ENCODE measurements around the gene PCED1A.

Gene PCED1A, protein sequence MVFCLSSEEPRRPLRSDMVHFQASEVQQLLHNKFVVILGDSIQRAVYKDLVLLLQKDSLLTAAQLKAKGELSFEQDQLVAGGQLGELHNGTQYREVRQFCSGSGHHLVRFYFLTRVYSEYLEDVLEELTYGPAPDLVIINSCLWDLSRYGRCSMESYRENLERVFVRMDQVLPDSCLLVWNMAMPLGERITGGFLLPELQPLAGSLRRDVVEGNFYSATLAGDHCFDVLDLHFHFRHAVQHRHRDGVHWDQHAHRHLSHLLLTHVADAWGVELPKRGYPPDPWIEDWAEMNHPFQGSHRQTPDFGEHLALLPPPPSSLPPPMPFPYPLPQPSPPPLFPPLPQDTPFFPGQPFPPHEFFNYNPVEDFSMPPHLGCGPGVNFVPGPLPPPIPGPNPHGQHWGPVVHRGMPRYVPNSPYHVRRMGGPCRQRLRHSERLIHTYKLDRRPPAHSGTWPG

DNA sequence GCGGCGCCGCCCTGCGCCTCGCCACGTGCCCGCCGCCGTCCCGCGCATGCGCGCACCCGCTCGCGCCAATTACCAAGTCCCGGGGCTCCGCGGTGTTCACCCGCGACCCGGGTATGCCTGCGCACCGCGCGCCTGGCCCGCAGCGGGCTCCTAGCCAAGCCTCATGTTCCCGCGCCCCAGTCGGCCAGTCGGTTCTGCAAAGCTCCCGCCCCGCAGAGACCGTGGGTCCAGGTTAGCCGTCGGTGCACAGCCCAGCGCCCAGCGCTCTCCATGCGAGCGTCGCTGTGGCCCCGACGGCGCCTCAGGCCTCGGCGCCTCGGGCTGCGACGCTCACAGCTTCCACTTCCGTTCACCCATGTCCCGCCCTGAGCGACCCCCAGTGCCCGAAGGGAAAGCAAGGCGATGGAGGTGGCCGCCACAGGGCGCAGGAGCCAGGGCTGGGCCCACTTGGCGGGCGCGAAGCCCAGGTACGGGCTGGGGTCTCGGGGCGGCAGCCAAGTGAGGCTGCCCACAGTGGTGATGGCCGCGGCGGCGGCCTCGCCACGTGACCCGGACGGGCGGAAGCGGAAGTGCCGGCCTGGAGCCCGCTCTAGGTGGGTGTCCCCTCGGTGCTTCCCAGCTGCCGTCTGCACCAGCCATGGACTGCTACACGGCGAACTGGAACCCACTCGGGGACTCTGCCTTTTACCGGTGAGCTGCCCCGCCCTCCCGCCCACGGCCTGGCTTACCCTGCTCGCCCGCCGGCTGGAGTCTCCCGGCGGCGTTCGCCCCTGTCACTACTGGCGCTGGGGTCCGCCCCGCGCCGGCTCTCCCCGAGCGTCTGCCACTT is at the start of gene PCED1A, which contains the start of gene VPS16:
Gene PCED1A, minus strand, starts transcription at position 518 of the 829 bp plus-strand sequence. CDS start 743 bp downstream, outside the sequence.
Gene VPS16, plus strand, starts transcription at position 608 of the 829 bp plus-strand sequence. Its CDS starts 30 bp downstream, at position 638.
- peak; percentile 83 to 85 for DNase-seq

DNA sequence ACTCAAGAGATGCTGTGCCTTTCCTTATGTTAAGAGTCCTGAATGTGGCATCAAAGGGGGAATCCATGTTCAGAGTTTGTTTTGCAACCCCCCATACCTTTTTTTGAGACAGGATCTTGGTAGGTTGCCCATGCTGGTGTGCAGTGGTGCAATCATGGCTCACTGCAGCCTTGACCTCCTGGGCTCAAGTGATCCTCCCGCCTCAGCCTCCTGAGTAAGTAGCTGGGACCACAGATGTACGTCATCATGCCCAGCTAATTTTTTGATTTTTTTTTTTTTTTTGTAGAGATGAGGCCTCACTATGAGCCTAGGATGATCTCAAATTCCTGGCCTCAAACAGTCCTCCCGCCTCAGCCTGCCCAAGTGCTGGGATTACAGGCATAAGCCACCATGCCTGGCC is 49.3 kb upstream of the PCED1A start:
- DNase-seq: no peak

DNA sequence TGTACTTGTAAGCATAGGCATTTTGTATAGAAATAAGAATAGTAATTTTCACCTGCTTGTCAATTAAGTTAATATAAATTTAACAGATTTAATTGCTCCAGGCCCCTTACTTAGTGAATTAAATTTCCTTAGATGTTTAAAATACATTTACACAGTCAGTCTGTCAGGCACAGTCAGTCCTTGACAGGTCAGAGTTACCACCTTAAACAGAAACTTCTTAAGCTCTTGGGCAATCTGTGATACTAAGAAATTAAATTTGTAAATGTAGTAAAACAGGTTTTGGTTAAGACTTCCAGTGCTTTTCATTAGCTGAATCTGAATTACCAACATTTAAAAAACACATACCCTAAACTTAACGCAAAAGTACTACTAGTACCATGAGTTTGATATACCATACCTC is 48.8 kb upstream of the PCED1A start:
- no peak for DNase-seq

DNA sequence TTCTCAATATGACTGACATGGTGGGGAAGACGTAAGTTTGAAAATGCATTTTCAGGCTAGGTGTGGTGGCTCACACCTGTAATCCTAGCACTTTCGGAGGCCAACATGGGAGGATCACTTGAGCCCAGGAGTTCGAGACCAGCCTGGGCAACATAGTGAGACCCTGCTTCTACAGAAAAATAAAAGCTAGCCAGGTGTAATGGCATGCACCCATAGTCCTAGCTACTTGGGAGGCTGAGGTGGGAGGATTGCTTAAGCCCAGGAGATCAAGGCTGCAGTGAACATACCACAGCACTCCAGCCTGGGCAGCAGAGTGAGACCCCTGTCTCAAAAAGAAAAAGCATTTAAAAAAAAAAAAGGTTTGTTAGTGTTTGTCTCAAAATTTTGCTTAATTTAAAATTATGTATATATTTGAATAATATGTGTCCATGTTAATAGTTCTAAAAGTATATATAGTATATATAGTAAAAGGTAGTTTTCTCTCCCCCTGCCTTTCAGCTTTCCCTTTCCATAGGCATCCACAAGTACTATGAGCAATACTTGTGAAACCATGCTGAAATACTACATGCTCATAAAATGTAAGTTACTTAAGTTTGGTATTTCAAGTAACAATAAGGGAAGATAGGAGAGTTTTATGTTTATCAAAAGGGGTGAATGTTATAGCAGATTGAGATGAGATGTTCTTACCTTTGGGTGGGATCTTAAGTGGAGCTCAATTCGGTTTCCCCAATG is 47.9 kb upstream of the PCED1A start:
- DNase-seq: peak; percentile 54 to 83

DNA sequence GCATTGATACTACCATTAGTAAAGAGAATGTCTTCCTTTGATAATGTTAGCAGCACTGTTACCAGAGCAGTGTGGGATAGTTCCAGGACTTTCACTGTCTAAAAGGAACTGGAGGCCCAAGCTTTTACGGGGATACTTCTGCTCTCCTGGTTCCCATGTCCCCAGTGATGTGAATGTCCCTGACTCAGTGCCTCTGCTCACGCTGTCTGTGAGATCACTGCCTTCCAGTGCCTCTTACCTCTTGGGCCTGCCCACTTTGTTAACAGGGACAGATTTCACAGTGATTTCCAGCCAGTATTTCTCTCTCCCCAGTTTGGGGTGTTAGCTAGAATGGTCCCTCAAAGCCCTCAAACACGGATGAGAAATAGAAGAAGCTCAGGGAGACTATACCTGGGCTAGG is 47.3 kb upstream of the PCED1A start:
- DNase-seq: peak; percentile 49 to 91

DNA sequence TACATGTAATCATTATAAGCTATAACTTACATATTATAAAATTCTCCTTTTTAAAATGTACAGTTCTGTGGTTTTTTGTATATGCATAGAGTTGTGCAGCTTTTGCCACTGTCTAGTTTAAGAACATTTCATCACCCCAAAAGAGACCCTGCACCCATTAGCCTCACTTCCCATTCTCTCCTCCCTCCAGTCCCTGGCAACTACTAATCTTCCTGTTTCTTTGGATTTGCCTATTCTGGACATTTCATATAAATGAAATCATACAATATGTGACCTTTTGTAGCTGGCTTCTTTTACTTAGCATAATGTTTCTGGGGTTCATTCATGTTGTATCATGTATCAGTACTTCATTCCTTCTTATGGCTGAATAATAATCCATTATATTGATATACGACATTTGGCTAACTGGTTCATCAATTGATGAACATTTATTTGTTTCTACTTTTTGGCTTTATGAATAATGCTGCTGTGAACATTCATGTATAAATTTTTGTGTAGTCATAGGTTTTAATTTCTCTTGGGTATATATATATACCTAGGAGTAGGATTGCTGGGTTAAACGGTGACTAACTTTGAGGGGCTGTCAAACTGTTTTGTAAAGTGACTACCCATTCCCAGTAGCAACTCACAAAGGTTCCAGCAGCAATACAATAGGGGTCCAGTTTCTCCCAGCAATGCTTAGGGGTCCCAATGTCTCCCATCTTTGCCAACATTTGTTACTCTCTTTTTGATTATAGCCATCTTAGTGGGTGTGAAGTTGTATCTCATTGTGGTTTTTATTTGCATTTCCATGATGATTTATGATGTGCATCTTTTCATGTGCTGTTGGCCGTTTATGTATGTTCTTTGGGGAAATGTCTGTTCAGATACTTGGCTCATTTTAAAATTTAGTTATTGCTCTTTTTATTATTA is 43.5 kb upstream of the PCED1A start:
- peak; percentile 53 to 74 for DNase-seq

DNA sequence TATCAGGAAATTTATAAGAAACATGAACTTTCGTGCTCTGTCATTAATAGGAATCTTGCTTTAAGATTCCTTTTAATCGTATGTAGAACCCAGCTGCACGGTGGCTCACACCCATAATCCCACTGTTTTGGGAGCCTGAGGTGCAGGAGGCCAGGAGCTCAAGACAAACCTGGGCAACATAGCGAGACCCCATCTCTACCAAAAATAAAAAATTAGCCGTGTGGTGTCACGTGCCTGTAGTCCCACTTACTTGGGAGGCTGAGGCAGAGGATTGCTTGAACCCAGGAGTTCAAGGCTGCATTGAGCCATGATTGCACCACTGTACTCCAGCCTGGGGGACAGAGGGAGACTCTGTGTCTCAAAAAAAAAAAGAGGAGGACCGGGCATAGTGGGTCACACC is 40.2 kb upstream of the PCED1A start:
- DNase-seq: no peak

DNA sequence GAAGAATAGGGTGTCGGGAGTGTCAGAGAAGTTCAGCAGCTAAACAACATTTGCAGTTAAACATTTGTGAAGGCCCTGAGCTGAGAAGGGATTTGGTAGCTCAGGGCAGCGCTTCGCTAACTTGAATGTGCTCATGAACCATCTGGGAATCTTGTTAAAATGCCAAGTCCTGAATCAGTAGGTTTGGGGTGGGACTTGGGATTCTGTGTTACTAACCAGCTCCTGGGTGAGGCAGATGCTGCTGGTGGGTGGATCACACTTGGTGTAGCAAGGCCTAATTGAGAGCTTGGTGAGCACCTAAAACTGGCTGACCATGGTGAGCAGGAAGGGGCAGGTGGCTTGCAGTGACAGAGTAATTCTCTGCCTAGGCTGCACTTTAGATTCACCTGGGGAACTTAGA is 38.7 kb upstream of the PCED1A start:
- no peak for DNase-seq

DNA sequence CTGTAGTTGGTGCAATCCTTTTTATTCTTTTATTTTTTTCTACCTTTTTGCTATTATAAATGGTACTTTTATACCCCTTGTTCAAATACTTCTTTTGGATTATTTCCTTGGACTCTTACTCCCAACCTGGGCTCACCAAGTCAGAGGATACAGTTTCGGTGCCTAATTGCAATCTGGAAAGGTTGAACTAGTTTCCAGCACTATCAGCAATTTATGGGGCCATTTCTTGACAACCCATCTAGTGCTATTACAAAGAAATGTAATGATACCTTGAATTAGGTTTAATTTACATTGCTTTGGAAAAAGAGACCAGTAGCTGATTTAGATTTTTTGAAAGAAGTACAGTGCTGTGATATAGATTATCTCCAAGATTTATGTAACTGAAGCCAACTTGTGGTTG is 38.1 kb upstream of the PCED1A start:
- DNase-seq: no peak

DNA sequence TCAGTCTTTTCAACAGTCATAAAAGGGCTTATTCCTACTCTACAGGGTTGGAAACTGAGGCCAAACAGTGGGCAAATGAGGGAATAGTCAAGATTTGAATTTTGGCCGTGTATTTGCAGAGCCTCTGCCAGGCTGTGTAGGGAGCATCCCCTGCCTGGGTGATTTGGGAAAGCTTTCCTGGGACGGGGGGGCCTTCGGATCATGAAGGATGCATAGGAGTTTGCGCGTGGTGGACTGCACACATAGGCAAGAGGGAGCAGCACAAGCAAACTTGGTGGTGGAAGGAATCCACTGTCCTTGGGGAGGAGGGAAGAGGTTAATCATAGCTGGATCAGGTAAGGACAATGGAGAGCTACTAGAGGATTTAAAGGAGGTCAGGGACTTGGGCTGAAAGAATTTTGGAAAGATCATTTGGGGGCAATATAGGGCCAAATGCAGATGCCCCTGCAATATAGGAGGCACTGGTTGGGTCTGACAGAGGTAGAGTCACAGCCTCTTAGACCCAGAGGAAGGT is 35.3 kb upstream of the PCED1A start:
- no peak for DNase-seq

DNA sequence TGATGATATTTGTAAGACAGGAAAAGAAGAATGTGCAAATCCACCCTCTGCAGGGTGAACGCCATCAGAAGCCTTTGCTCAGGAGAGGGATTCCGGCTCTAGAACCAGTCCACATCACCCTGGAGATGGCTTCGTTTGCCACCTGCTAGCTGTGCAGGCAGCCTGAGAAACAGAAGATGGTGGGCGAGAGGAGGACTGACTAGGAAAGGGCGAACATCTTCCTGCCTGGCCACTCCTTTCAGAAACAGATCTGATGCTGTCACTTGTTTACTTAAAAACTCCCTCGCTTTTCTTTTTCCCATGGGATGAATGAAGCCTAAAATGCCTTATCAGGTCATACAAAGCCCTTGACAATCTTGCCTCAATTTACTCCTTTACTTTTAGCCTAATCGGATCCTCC is 34.0 kb upstream of the PCED1A start:
- DNase-seq: no peak

DNA sequence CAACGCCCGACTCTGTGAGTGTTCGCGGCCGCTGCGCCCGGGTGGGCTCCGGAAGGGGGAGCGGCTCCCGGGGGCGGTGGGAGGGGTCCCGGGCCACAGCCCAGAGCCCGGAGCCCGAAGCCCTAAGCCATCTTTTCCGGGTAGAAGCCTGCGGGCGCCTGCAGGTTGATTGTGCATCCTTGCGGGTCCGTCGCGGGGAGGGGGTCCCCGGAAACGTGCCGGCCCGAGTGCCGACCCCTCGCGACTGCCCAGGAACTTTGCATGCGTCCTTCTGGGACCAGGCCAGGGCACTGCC is 33.2 kb upstream of the PCED1A start:
- peak; percentile 51 to 64 for DNase-seq

DNA sequence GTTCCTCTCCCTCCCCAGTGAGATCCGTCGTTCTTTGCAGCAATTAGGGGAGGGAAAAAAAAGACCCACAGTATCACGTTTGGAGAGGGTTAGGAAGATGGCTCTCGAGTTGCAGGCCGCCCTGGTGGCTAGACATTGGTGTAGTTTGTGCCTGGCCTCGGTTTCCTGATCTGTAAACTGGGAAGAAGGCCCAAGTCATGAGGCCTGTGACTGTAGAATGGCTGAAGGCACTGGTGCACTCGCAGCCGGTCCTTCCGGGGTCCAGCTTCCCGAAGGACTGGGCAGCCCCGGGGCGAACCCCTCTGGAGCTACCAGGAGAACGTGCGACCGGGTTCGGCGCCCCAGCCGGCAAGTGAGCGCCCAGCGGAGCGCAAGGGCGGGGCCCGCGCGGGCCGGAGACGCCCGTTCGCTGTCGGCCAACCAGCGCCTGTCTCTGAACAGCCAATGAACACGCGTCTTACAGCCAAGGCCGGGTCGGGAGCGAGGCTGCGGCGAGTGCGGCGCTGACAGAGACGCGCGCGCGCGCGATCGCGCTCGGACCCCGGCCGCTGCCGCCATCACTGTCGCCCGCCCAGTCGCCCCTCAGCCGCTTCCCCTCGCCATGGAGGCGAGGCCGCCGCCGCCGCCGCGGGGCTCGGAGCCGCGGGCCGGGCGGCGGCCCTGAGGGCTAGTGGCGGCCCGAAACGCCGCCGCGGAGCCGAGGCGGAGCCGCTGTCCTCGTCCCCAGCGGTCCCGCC is 32.7 kb upstream of the PCED1A start, which contains the start of gene PTPRA:
Gene PTPRA, plus strand, starts transcription at position 472 of the 737 bp plus-strand sequence. CDS start 90,797 bp downstream, outside the sequence.
- DNase-seq: peak; percentile 92

DNA sequence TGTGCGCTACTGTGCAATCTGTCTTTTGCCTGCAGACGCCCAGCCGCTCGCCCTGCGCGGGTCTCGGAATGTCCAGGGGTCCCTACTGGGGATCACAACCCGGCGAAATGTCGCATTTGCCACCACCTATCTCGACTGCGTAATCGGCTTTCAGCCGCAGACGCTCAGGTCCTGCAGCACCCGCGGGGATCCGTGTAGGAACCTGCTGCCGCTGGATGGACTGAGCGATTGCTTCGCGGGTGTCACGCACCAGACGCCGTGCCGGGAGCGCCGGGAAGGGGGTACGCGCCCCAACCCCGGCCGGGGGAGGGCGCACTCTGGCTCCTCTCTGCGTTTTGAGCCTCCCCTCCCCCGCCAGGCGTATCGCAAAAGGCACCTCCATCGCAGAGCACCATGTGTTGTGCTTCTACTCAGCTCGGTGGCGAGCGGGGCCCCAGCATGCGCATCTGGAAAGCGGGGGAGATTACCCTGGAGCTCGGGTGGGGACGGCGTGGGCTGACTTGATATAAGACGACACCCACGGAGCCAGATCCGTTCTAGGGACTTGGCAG is 32.1 kb upstream of the PCED1A start:
- DNase-seq: peak; percentile 54 to 59

DNA sequence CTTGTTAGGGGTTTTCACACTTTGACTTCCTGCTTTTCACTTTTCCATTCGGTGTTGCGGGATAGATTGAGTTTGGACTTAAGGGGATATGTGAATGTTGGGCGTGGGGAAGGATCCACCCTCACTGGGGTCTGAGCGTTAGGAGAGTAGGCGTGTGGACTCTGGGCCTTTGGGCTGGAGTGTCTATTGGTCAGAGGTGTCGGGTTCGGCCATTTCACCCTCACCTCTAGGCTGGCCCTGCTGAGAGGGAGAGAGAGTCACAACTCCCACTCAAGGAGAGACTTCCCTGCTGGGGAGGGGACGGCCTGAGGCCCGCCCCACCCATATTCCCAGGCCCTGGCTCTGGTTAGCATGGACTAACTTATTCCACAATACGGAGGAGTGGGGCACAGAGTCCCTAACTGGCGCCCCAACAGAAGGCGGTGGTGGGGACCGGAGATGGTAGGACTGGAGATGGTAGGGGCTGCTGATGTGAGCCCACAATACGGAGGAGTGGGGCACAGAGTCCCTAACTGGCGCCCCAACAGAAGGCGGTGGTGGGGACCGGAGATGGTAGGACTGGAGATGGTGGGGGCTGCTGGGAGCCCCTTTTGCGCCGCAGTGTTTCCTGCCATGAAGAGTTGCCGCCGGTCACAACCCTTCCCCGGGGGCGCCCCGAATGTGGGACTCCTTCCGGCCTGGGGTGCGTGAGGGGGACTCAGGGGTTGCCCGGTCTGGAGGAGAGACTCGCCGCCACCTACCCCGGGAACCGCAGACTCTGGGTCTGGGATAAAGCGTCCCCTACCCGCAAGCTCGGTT is 31.4 kb upstream of the PCED1A start:
- DNase-seq: peak in 1 of 2 donors; percentile 68

DNA sequence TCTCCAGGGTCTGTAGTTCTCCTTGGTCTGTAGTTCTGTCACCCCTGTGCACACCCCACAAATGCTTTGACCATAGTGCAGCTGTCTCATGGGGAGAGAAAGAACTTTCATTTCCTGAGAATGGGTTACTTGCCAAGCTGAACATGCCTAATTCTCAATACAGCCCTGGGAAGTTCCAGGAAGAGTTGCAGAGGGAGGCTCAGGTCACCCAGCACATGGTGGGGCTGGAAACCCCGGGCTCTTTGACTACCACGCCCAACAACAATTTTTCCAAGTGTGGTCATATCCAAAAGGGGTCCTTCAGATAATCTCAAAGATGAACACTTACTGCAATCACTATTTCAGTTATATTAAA is 30.6 kb upstream of the PCED1A start:
- peak; percentile 83 to 92 for DNase-seq

DNA sequence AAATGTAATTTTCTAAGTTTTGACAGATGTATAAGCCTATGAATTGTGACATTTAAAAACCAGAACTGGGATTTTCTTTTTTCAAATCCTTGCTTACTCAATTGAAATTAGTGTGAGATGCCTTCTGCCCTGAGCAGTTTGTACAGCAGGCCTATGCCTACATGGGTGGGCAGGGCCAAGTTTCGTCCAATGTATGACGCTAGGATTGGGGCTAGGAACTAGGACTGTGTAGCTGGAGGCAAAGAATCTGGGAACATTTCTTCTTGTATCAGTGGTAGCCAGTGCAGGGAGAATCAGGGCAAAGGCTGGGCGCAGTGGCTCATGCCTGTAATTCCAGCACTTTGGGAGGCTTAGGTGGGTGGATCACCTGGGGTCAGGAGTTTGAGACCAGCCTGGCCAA is 28.9 kb upstream of the PCED1A start:
- no peak for DNase-seq

DNA sequence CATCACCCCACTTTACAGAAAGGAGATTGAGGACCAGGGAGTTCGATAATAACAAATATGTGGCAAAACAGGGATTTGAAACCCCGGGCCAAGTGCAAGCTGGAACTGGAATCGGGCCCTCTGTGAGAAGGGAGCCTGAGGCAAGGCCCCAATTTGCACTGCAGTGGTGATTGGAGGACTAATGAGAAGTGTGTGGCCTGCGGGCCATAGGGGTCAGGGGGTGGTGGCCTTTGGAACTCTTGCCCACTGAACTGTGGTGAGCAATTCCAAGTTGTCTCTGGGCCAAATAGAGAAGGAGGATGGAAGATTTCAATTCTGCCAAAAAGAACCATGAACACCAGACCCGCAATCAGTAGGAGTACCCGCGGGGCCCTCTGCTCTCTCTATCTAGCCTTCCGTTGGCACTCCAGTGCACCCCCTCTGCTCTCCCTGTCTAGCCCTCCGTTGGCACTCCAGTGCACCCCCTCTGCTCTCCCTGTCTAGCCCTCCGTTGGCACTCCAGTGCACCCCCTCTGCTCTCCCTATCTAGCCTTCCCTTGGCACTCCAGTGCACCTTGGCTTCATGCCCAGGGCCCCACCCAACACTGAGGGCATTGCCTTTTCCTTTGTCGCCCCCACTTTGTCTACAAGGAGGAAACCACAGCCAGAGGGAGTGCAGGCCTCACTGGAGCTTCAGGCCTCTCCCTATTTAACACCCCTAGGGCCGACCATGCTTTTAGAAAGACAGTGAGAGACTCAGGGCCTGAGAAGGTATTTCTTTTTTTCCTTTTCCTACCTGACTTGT is 26.8 kb upstream of the PCED1A start:
- DNase-seq: no peak

DNA sequence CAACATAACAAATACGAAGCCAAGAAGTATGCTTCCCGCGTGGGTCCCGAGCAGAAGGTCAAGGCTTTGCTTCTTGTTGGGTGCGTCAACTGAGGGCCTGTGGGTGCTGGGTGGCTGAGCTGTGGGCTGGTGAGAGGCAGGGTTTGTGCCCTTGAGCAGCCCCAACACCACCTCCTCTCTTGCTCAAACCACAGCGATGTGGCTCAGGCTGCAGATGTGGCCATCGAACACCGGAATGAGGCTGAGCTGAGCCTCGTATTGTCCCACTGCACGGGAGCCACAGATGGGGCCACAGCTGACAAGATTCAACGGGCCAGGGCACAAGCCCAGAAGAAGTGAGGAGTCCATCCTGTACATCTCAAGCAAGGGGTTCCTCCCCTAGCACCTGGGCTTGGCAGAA is 25.8 kb upstream of the PCED1A start:
- no peak for DNase-seq

Data from inflammatory macrophage treated with lipopolysaccharide for 1 hour (primary cell).